ENCODE results near the gene HBE1. TPM values are rescaled to one million over a fixed set of nuclear protein-coding genes. Genes with fewer than 3 reads are reported as not detected.

The HBE1 gene
- total and polyA plus RNA-seq, 8 donors = 4.2 to 41.6 (median 16.3) TPM; not detected in 2

DNA sequence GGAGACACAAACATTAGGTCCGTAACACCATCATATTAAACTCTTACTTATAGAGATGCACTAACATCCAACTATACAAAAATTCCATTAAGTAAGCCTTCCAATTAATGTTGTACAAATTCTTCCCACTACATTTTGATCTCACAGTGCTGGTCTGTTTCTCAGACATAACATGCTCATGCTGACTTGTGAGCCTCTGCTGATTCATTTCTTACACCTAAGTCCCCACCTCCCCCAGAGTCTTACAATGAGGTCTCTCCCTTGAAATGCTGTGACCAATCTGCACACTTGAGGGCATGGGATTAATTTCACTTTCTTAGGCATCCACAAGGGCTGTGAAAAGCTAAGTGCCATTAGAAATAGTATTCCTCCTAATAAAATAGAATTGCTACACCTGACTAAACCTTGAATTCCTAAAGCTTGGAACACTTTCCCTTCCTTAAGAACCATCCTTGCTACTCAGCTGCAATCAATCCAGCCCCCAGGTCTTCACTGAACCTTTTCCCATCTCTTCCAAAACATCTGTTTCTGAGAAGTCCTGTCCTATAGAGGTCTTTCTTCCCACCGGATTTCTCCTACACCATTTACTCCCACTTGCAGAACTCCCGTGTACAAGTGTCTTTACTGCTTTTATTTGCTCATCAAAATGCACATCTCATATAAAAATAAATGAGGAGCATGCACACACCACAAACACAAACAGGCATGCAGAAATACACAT is 22.1 kb downstream of the HBE1 start:
- DNase-seq (no peak), ATAC-seq (no peak)
- TF ChIP-seq, protein P1, sequence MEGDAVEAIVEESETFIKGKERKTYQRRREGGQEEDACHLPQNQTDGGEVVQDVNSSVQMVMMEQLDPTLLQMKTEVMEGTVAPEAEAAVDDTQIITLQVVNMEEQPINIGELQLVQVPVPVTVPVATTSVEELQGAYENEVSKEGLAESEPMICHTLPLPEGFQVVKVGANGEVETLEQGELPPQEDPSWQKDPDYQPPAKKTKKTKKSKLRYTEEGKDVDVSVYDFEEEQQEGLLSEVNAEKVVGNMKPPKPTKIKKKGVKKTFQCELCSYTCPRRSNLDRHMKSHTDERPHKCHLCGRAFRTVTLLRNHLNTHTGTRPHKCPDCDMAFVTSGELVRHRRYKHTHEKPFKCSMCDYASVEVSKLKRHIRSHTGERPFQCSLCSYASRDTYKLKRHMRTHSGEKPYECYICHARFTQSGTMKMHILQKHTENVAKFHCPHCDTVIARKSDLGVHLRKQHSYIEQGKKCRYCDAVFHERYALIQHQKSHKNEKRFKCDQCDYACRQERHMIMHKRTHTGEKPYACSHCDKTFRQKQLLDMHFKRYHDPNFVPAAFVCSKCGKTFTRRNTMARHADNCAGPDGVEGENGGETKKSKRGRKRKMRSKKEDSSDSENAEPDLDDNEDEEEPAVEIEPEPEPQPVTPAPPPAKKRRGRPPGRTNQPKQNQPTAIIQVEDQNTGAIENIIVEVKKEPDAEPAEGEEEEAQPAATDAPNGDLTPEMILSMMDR (IDR thresholded peaks at IDR 0.05) = no peak
- no peaks in the 10 kb centered on the region for H3K36me3 ChIP-seq
- no peak overlapping the region for H3K4me3 ChIP-seq
- H3K27me3 ChIP-seq = no peaks in the 10 kb centered on the region
- no peak overlapping the region for H3K27ac ChIP-seq
- intact Hi-C loops (cut with DNase I) = no loop called here
- H3K4me1 ChIP-seq = no peaks in the 10 kb centered on the region
- H3K9me3 ChIP-seq = no peaks in the 10 kb centered on the region

DNA sequence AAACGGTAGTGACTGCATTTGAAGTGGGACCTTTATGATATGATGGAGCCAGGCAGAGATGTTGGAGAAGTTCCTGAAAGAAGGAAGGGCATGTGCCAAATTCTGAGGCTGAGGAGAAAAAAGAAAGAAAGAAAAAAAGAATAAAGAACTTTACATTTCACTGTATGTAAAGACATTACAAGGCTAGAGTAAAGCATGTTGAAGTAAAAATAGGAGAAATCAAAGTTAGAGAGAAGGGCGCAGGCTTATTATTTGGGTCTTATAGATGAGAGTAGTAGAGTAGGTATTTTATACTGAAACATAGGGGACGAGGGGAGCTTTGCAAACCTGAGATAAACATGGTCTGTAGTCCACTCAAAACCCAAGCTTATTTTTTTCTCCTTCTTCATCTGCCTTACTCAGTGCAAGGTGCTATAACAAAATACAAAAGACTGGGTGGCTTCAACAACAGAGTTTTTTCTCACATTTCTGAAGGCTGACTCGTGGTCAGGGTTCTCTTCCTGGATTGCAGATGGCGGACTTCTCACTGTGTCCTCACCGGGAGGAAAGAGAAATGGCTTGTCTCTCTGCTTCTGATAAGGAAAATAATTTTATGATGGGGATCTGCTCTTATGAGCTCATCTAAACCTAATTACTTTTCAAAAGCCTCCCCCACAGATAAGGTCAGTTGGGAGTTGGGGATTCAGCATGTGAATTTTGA is 22.8 kb downstream of the HBE1 start:
- Histone ChIP-seq H3K27ac (no peak overlapping the region), H3K4me3 (no peak overlapping the region), H3K27me3 (no peaks in the 10 kb centered on the region), H3K4me1 (no peaks in the 10 kb centered on the region), H3K9me3 (no peaks in the 10 kb centered on the region), H3K36me3 (no peaks in the 10 kb centered on the region)
- no peak for DNase-seq
- TF ChIP-seq, protein P1 (IDR thresholded peaks at IDR 0.05) = no peak
- ATAC-seq = no peak
- intact Hi-C loops (cut with DNase I) = no loop called here

DNA sequence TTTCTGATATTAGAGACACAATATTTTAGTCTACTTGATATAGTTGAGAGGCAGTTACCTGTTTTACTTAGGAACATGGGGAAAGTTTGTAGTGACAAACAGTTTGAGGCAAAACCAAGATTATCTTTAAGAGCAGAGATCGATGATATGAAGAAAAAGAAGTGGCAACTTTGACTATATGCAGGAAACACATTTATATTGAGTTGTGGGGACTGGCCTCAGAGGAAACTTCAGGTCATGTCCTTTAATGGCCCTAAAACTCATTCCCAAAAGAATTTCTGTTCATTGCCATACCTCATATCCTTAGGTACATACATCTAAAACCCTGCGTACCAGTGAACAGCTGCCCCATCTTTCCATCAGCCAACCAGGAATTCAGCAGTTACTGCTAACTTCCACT is 24.6 kb downstream of the HBE1 start:
- Histone ChIP-seq H3K27ac (no peak overlapping the region), H3K36me3 (no peaks in the 10 kb centered on the region), H3K4me3 (no peak overlapping the region), H3K27me3 (no peaks in the 10 kb centered on the region), H3K9me3 (no peaks in the 10 kb centered on the region), H3K4me1 (no peaks in the 10 kb centered on the region)
- TF ChIP-seq, protein P1 (IDR thresholded peaks at IDR 0.05) = no peak
- intact Hi-C loops (cut with DNase I) = no loop called here
- DNase-seq (no peak), ATAC-seq (no peak)

DNA sequence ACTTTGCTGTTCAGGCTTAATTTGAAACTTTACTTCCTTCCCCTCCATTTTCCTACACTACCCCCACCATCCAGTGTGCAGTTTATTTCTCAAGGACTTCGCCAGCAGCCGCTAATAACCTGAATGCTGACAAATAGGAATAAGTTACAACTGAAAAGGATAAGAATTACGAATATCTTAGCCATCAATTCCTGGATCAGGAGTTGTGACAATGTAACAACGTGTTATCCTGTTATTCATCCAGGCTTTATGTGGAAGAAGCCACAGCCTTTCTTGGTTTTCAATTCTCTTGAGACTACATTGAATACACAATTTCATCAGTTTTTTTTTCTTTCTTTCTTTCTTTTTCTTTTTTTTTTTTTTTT is 25.9 kb downstream of the HBE1 start:
- no peaks in the 10 kb centered on the region for H3K27me3 ChIP-seq
- TF ChIP-seq, protein P1 (IDR thresholded peaks at IDR 0.05) = no peak
- no peak for ATAC-seq
- DNase-seq = no peak
- H3K27ac ChIP-seq = no peak overlapping the region
- intact Hi-C loops (cut with DNase I) = no loop called here
- H3K9me3 ChIP-seq = no peaks in the 10 kb centered on the region
- H3K36me3 ChIP-seq = no peaks in the 10 kb centered on the region
- no peaks in the 10 kb centered on the region for H3K4me1 ChIP-seq
- H3K4me3 ChIP-seq = no peak overlapping the region

DNA sequence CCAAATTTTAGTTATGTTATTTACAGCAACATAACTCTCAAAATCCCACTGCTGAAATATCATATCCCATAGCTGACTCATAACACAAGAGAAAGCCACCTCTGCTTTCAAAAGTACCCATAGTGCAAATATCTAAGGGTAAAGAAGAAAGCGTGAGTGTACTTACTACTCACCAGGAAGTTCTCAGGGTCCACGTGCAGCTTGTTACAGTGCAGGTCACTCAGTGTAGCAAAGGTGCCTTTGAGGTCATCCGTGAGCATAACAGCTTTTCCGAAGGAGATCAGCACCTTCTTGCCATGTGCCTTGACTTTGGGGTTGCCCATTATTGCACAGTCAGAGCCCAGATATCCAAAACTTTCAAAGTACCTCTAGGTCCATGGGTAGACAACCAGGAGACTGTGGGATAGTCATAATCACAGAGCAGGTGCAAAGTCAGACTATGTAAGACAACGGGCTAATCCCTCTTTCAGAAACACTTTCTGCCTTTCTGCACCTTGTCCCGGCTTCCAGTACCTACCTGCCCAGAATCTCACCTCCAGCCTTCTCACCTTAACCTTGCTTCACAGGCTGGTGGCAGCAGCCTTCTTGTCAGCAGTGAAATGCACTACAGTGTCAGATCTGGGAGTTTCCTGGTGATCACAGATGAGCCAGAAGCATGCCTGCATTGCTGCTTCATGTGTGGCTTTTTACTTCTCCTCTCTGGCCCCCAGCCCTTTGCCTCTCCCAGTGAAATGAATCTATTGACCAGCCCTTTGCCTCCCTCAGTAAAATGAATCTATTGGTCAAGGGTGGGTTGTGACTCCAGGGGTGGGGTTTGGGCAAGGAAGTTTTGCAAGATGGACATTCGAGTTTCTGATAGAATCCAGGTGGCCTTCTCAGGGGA is 26.6 kb downstream of the HBE1 start:
- H3K27ac ChIP-seq = no peak overlapping the region
- H3K36me3 ChIP-seq = no peaks in the 10 kb centered on the region
- no peak for ATAC-seq
- no peak for DNase-seq
- H3K27me3 ChIP-seq = no peaks in the 10 kb centered on the region
- H3K9me3 ChIP-seq = no peaks in the 10 kb centered on the region
- H3K4me1 ChIP-seq = no peaks in the 10 kb centered on the region
- intact Hi-C loops (cut with DNase I) = no loop called here
- no peak overlapping the region for H3K4me3 ChIP-seq
- TF ChIP-seq, protein P1 (IDR thresholded peaks at IDR 0.05) = no peak
